Esophagus muscularis mucosa (tissue), 4 donors: ENCODE results near the gene RGMB.

Experiments used
- CTCF ChIP-seq, 3 experiments: fragments of 200-600 bp in 2 of 3; fragments of 450-650 bp in 1 of 3; sonication (generic) in 2 of 3; IDR thresholded peaks; one replicate each; pipeline ENCODE4 v1.5.1; 2017 to 2019; ENCODE audit warnings: antibody characterized with exemption in 3 of 3, mild to moderate bottlenecking in 2 of 3, moderate library complexity in 1 of 3
- EP300 ChIP-seq: sonication (generic); formaldehyde crosslinking; IDR thresholded peaks from one replicate; pipeline ENCODE4 v1.6.1; 2017; ENCODE audit warnings: antibody characterized with exemption
- POLR2A ChIP-seq: fragments of 450-650 bp; IDR thresholded peaks from one replicate; pipeline ENCODE4 v1.6.1; 2017; ENCODE audit warnings: antibody characterized with exemption, moderate library complexity, mild to moderate bottlenecking, low read depth
- POLR2AphosphoS5 ChIP-seq, 2 donors: sonication (generic); formaldehyde crosslinking; IDR thresholded peaks; one replicate each; pipeline ENCODE4 v1.6.1; 2017; ENCODE audit warnings: antibody characterized with exemption in 2 of 2

- TF ChIP-seq POLR2A (no peak), POLR2AphosphoS5 (IDR thresholded peaks at IDR 0.05) (no peak), CTCF (IDR thresholded peaks at IDR 0.05) (no peak), EP300 (no peak)
Observed at GRCh38 chr5:98786191-98786853, 12.9 kb downstream of the RGMB start.
